NCI-H146 treated with DMSO at 0.1 percent for 48 hours (cell line): ENCODE measurements around the gene NUP155.
"Not testable (repeated sequence)": the region's sequence is repeated elsewhere in the genome, so short reads cannot be mapped to it uniquely, and the experiment has no call there.

Source experiments
- DNase-seq: peaks from one replicate; lab custom pipeline; 2025; ENCODE audit not compliant: unreplicated experiment; lab: John Stamatoyannopoulos, UW

The NUP155 gene

GRCh38 chr5:37370864-37371726 is at the start of gene NUP155:
NUP155 (minus strand) TSS chr5:37371106; CDS start chr5:37370977, 129 bp downstream.
- peak; percentile 95 for DNase-seq

GRCh38 chr5:37417347-37417746 is 46.4 kb upstream of the NUP155 start:
- no peak for DNase-seq

GRCh38 chr5:37415456-37415855 is 44.5 kb upstream of the NUP155 start:
- not testable (repeated sequence) for DNase-seq

DNA sequence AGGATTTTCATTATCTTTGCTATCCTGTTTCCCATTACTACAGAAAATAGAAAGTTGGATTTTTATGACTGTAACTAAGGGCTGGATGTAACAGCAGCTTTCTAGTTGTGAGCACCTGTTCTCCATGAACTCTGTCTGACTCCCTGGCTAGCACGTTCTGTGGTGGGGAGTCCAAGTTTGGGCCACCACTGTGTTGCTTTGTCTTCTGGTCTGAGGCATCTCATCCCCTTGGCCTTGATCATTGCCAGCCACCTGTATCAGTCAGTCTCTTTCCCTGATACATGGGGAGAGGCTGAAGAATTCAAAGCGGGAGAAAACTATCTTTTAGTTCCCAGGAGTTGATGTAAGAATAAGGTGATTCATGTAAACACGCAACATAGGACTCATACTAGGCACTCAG is 41.6 kb upstream of the NUP155 start:
- no peak for DNase-seq

- no peak for DNase-seq
Observed at GRCh38 chr5:37400501-37400900, 29.6 kb upstream of the NUP155 start.

- no peak for DNase-seq
Observed at GRCh38 chr5:37396352-37396751, 25.4 kb upstream of the NUP155 start.

- no peak for DNase-seq
Observed at GRCh38 chr5:37391591-37391990, 20.7 kb upstream of the NUP155 start.

DNA sequence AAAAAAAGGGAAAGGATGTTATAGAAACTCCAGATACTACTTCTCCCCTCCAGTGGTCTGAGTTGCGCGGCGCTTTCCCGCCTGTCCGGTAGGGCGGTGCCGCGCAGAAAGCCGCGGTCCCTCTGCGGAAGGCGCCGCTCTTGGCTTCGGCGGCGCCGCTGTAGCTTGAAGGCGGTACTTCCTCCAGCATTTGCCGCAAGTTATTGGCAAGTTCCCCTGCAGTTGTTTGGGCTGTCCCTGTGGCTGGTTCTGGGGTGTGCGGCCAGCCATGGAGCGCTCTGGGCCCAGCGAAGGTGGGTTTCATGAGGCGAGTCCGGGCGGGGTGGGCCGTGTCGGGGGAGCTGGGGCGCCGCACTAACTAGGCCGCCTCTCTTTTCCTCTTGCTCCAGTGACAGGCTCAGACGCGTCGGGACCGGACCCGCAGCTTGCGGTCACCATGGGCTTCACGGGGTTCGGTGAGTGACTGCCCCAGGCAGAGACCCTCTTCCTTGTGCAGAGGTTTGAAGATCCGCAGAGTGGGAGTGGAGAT is 8.3 kb upstream of the NUP155 start, which contains the start of gene WDR70:
WDR70 (plus strand) TSS at position 219 of the 529 bp plus-strand sequence; CDS start at position 269, 50 bp downstream.
- peak; percentile 70 for DNase-seq

DNA sequence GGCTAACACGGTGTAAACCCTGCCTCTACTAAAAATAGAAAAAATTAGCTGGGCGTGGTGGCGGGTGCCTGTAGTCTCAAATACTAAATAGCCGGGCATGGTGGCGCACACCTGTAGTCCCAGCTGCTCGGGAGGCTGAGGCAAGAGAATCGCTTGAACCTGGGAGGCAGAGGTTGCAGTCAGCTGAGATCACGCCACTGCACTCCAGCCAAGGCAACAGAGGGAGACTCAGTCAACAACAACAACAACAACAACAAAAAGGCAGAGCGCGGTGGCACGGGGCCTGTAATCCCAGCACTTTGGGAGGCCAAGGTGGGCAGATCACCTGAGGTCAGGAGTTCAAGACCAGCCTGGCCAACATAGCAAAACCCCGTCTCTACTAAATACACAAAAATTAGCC is 7.2 kb upstream of the NUP155 start:
- not testable (repeated sequence) for DNase-seq

GRCh38 chr5:37375091-37375490 is 4.2 kb upstream of the NUP155 start:
- no peak for DNase-seq

GRCh38 chr5:37370550-37370863 is 399 bp downstream of the NUP155 start:
- no peak for DNase-seq

GRCh38 chr5:37355161-37355560 is 15.7 kb downstream of the NUP155 start:
- no peak for DNase-seq

DNA sequence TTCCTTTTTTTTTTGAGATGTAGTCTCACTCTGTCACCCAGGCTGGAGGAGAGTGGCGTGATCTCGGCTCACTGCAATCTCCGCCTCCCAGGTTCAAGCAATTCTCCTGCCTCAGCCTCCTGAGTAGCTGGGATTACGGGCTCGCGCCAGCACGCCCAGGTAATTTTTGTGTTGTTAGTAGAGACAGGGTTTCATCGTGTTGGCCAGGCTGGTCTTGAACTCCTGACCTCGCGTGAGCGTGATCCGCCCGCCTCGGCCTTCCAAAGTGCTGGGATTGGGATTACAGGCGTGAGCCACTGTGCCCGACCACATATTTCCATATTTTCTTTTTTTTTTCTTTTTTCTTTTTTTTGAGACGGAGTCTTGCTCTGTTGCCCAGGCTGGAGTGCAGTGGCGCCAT is 28.2 kb downstream of the NUP155 start:
- DNase-seq: not testable (repeated sequence)

- not testable (repeated sequence) for DNase-seq
Observed at GRCh38 chr5:37334754-37335153, 36.2 kb downstream of the NUP155 start.

GRCh38 chr5:37326536-37326935 is 44.4 kb downstream of the NUP155 start:
- DNase-seq: no peak

GRCh38 chr5:37323607-37324006 is 47.3 kb downstream of the NUP155 start:
- no peak for DNase-seq

DNA sequence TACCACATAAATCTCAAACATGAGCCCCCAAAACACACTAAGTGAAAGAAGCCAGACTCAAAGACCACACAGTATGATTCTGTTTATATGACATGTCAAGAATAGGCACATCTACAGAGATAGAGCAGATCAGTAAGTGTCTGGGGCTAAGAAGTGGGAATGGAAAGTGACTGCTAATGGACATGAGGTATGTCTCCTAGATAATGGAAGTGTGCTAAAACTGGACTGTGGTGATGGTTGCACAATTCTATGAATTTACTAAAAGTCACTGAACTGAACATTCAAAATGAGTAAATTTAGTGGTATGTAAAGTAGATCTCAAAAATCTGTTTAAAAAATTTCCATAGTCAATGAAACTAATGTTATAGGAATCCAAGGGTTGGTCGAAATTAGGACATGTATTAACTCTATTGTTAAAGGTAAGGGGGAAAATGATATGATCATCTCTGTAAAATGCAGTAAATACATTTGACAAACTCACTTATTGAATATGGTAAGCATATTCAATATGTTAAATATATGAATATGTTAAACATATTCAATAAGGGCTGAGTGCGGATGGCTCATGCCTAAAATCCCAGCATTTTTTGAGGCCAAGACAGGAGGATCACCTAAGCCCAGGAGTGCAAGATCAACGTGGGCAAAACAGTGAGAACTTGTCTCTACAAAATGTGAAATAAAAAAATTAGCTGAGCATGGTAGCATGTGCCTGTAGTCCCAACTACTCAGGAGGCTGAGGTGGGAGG is 51.7 kb downstream of the NUP155 start:
- no peak for DNase-seq

DNA sequence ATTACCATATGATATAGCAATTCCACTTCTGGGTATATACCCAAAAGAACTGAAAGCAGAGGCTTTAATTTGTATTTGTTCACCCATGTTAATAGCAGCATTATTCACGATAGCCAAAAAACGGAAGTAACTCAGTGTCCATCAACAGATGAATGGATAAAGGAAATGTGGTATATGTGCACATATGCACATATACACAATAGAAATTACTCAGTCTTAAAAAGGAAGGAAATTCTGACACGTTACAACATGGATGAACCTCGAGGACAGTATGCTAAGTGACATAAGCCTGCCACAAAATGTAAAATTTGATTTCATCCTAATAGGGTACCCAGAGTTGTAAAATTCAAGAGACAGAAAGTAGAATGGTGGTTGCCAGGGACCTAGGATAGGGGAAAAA is 54.9 kb downstream of the NUP155 start:
- no peak for DNase-seq

- no peak for DNase-seq
Observed at GRCh38 chr5:37310360-37310759, 60.5 kb downstream of the NUP155 start.

DNA sequence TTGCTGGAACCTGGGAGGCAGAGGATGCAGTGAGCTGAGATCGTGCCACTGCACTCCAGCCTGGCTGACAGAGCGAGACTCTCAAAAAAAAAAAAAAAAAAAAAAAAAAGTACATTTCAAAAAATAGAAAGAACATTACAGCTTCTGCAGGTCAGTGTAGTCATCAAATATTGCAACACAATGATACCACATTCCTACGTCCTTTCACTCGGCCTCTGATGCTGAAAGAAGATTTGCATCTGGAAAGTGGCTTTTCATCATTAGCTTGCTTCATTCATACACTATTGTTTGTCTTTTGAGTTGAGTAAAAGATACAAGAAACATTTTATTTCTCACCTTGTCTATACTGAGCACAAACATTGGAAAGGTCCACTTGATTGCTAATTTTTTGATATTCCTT is 62.1 kb downstream of the NUP155 start:
- no peak for DNase-seq

- no peak for DNase-seq
Observed at GRCh38 chr5:37304888-37305287, 66.0 kb downstream of the NUP155 start.

DNA sequence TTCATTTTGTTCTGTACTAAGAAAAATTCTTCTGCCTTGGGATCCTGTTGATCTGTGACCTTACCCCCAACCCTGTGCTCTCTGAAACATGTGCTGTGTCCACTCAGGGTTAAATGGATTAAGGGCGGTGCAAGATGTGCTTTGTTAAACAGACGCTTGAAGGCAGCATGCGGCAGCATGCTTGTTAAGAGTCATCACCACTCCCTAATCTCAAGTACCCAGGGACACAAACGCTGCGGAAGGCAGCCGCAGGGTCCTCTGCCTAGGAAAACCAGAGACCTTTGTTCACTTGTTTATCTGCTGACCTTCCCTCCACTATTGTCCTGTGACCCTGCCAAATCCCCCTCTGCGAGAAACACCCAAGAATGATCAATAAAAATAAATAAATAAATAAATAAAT is 74.6 kb downstream of the NUP155 start:
- DNase-seq: not testable (repeated sequence)
